Measurements from ENCODE around the gene MLYCD. TPM values are rescaled to one million over a fixed set of nuclear protein-coding genes. Genes with fewer than 3 reads are reported as not detected.
A peak's percentile ranks its signal among the peaks of the same experiment; 100 is the strongest.

Gene MLYCD
- 1 to 10 TPM; 3.0 to 3.5 TPM for total RNA-seq

DNA sequence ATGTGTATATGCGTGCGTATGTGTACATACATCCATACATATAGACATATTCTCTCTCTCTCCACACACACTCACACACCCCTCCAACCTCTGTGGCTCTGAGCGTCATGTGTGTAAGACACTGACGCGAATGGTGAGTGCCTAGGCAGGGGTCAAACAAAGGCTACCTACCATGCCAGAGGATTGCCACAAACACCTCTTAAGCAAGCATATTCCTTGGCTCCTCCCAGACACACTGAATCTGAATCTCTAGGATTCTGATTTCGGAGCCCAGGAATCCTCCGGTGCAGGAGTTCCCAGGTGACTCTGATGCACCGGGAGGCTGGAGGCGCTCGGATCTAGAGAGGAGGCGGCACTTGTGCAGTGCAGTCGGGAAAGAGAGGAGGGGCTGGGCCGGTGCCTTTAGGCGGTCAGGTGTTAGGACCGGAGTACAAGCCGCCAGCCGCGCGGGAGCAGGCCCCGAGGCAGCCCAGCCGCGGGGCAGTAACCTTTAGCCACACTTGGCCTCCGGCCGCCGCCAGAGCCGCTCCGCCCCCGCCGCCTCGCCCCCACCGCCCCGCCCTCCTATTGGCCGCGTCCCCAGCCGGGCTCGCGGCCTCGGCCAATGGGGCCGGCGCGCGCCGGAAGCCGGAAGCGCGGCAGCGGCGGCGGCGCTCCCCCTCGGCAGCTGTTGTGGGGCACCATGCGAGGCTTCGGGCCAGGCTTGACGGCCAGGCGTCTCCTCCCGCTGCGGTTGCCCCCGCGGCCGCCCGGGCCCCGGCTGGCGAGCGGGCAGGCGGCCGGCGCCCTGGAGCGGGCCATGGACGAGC, at the start of gene MLYCD:
MLYCD (plus strand) TSS at position 653 of the 809 bp plus-strand sequence; CDS start at position 683, 30 bp downstream.
- Mint-ChIP-seq H3K27ac (peak within 1 kb of the TSS; percentile 70), H3K36me3 (no peaks in the 10 kb centered on the region), H3K27me3 (no peaks in the 10 kb centered on the region), H3K4me1 (ENCODE audit: low read depth) (peaks cover 27% of the 10 kb centered on the region), H3K9me3 (no peaks in the 10 kb centered on the region), H3K4me3 (peak within 1 kb of the TSS; percentile 94)
- DNase-seq: peak; percentile 79
- intact Hi-C loops (cut with micrococcal nuclease): loop anchor here (1.0 to 5.0 kb wide), 4 partner anchors 54 to 218 kb away; partner anchors contain the start of genes HSBP1, MBTPS1 and OSGIN1
- POLR2A ChIA-PET: interaction anchor here (1.5 kb wide), 1 partner anchor 92 kb away, joined by 7 read pairs; the partner anchor contains the start of gene HSBP1
- CTCF ChIA-PET: interaction anchor here (0.9 to 1.6 kb wide), 4 partner anchors 55 to 218 kb away, joined by 3 to 7 read pairs (median 3); partner anchors contain the start of gene MBTPS1

DNA sequence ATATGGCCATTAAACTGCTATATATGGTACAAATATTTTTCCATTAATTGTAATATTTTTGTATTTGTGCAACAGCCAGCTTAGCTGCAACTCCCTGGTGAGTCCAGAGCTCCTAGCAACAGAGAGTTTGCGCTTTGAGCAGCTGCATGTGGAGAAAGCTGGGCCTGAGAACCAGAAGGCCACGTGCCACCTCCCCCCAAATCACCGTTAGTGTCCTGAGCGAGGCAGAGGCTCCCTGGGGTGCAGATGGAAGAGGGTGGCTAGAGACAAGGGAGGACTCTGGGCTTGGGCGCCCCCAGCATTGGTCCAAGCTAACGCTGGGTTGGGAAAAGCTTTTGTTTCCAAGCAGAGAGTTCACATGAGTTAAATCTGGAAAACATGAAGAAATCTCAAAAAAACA, 49.5 kb upstream of the MLYCD start:
- Mint-ChIP-seq H3K36me3 (no peaks in the 10 kb centered on the region), H3K27ac (no peak overlapping the region), H3K4me3 (no peak overlapping the region), H3K27me3 (no peaks in the 10 kb centered on the region), H3K9me3 (no peaks in the 10 kb centered on the region), H3K4me1 (ENCODE audit: low read depth) (no peaks in the 10 kb centered on the region)
- CTCF ChIA-PET: interaction anchor here (0.8 to 1.5 kb wide), 2 partner anchors 23 to 24 kb away, joined by 4 read pairs; no protein-coding TSS in a partner anchor
- POLR2A ChIA-PET: no interaction called here
- no peak for DNase-seq
- intact Hi-C loops (cut with micrococcal nuclease): no loop called here

DNA sequence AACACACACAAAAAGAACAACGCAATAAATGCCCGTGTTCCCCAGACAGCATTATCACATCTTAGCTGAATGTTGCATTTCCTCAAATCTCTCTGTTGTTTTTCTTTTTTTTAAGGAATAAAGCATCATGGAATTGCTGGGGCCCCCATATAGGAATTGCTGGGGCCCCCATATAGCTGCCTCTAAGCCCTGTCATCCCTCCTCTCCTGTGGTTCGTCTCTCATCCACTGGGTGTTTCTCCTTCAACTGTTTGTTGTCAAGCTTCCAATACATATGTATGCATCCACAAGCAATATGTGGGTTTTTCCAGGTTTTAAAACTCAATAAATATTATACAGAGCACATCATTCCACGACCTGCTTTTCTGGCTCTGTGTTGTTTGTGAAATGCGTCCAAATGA, 48.0 kb upstream of the MLYCD start:
- intact Hi-C loops (cut with micrococcal nuclease): no loop called here
- Mint-ChIP-seq H3K27me3 (no peaks in the 10 kb centered on the region), H3K36me3 (no peaks in the 10 kb centered on the region), H3K27ac (no peak overlapping the region), H3K9me3 (no peaks in the 10 kb centered on the region), H3K4me3 (no peak overlapping the region), H3K4me1 (ENCODE audit: low read depth) (no peaks in the 10 kb centered on the region)
- no peak for DNase-seq
- POLR2A ChIA-PET: no interaction called here
- CTCF ChIA-PET: no interaction called here

DNA sequence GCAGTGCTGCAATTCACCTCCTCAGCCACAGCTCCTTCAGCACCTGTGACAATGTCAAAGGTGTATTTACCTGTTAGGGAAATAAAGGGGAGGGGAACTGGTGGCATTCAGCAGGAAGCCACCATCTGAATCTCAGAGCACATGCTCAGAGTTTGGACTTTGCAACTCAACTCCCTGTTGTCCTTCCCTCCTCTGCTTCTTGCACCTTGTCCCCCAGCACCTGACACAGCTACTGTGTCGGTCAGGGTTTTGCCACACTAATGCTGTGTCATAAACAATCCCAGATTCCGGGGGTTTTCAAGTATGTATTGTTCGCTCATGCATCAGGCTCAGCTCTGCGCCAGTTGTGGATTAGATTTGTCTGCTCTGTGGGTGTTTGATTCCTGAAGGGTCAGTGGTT, 47.4 kb upstream of the MLYCD start:
- Mint-ChIP-seq H3K27ac (no peak overlapping the region), H3K9me3 (no peaks in the 10 kb centered on the region), H3K36me3 (no peaks in the 10 kb centered on the region), H3K4me3 (no peak overlapping the region), H3K4me1 (ENCODE audit: low read depth) (no peaks in the 10 kb centered on the region), H3K27me3 (no peaks in the 10 kb centered on the region)
- POLR2A ChIA-PET: no interaction called here
- DNase-seq: no peak
- CTCF ChIA-PET: no interaction called here
- intact Hi-C loops (cut with micrococcal nuclease): no loop called here

DNA sequence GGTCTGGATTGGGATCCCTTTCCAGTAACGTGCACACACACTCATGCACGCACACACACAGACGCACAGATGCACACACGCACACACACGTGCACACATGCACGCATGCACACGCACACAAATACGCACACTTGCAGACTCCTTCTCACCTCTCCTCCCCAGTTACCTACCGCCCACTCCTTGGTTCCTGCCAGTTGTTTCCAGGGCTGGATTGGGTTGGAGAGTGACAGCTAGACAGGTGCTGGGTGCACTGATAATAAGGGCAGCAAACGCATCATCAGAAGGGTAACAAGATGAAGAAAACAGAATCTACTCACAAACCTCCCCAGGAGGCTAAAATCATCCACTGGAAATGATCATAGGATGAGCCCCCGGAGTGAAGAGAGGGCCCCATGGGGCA, 46.1 kb upstream of the MLYCD start:
- intact Hi-C loops (cut with micrococcal nuclease): no loop called here
- Mint-ChIP-seq H3K27me3 (no peaks in the 10 kb centered on the region), H3K36me3 (no peaks in the 10 kb centered on the region)

DNA sequence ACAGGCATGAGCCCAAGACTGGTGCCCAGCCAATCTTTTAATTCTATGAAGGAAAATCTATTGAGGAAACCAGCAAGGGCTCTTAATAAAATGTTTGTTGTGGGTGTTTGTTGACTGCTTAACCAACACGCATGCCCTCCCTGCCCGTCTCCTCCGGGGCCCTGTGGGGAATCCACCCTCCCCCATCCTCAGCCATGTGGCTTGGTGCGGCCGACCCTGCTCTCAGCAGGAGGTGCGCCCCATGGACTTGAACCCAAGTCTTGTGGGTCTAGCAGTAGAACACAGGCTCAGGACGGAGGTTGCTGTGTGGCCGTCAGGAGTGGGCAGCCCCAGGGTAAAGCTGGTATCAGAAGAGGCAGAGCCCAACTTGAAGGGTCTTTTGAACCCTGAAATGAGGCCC, 45.1 kb upstream of the MLYCD start:
- Mint-ChIP-seq H3K4me3 (no peak overlapping the region), H3K36me3 (no peaks in the 10 kb centered on the region), H3K9me3 (no peaks in the 10 kb centered on the region), H3K27ac (no peak overlapping the region), H3K4me1 (ENCODE audit: low read depth) (no peaks in the 10 kb centered on the region), H3K27me3 (no peaks in the 10 kb centered on the region)
- DNase-seq: no peak
- POLR2A ChIA-PET: no interaction called here
- CTCF ChIA-PET: no interaction called here
- intact Hi-C loops (cut with micrococcal nuclease): no loop called here

More for the DNA sequence above, 46.1 kb upstream of the MLYCD start:
- no peak overlapping the region for H3K27ac Mint-ChIP-seq
- ChIA-PET CTCF (no interaction called here), POLR2A (no interaction called here)
- H3K9me3 Mint-ChIP-seq: no peaks in the 10 kb centered on the region
- DNase-seq: no peak
- H3K4me3 Mint-ChIP-seq: no peak overlapping the region
- no peaks in the 10 kb centered on the region for H3K4me1 Mint-ChIP-seq (ENCODE audit: low read depth)

DNA sequence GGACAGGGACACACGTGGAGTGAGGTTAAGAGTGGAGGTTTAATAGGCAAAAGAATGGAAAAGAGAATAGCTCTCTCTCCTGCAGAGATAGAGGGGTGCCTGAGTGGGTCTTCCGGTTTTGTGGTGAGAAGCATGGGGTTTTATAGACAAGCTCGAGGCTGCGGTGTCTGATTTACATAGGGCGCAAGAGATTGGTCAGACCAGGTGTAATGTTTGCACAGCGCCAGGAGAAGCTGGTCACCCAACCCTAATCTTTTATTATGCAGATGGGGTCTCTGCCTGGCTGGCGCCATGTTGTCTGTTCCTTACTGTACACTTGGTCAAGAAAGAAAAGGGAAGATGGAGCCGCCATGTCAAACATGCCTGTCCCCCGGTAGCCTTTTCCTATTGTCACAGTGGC, 44.5 kb upstream of the MLYCD start:
- CTCF ChIA-PET: no interaction called here
- H3K4me3 Mint-ChIP-seq: no peak overlapping the region
- POLR2A ChIA-PET: no interaction called here
- H3K27me3 Mint-ChIP-seq: no peaks in the 10 kb centered on the region
- H3K9me3 Mint-ChIP-seq: no peaks in the 10 kb centered on the region
- no peak overlapping the region for H3K27ac Mint-ChIP-seq
- no peaks in the 10 kb centered on the region for H3K36me3 Mint-ChIP-seq
- no peaks in the 10 kb centered on the region for H3K4me1 Mint-ChIP-seq (ENCODE audit: low read depth)
- intact Hi-C loops (cut with micrococcal nuclease): no loop called here
- DNase-seq: no peak

DNA sequence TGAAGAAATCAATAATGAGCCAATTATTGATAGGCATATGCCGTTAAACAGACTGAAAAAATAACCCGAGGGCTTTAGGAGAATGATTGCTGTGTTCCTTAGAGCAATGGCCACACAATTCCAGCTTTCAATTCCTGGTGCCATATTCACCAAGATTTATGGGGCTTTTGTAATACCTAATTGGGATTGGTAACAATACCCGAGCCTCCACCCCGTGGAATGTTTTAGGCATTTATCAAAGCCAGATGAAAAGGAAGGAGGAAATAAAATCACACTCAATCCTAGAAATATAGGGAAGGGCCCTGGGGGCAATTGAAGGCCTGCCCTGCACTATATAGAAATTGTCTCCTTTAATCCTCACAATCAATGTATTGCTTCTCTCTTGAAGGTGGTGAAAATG, 42.1 kb upstream of the MLYCD start:
- CTCF ChIA-PET: no interaction called here
- Mint-ChIP-seq H3K4me1 (ENCODE audit: low read depth) (no peaks in the 10 kb centered on the region), H3K27me3 (no peaks in the 10 kb centered on the region), H3K36me3 (no peaks in the 10 kb centered on the region), H3K27ac (no peak overlapping the region), H3K4me3 (no peak overlapping the region), H3K9me3 (no peaks in the 10 kb centered on the region)
- POLR2A ChIA-PET: no interaction called here
- DNase-seq: no peak
- intact Hi-C loops (cut with micrococcal nuclease): no loop called here

DNA sequence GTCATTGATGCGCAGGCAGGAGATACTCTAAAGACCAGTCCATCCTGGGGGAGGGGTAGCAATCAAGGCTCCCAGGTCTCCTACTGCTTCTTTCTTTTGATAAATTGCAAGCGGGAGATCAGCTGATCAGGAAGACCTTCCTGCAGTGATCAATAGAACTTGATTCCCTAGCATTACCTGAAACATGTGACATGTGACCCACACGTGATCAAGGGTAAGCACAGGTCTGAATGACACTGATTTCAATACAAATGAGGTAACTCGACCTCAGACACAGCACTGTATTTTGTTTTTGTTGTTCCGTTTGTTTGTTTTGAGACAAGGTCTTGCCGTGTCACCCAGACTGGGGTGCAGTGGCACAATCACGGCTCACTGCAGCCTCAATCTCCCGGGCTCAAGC, 39.6 kb upstream of the MLYCD start:
- Mint-ChIP-seq H3K9me3 (no peaks in the 10 kb centered on the region), H3K36me3 (no peaks in the 10 kb centered on the region), H3K27ac (no peak overlapping the region), H3K4me3 (no peak overlapping the region), H3K27me3 (no peaks in the 10 kb centered on the region), H3K4me1 (ENCODE audit: low read depth) (no peaks in the 10 kb centered on the region)
- ChIA-PET CTCF (no interaction called here), POLR2A (no interaction called here)
- no peak for DNase-seq
- intact Hi-C loops (cut with micrococcal nuclease): no loop called here

DNA sequence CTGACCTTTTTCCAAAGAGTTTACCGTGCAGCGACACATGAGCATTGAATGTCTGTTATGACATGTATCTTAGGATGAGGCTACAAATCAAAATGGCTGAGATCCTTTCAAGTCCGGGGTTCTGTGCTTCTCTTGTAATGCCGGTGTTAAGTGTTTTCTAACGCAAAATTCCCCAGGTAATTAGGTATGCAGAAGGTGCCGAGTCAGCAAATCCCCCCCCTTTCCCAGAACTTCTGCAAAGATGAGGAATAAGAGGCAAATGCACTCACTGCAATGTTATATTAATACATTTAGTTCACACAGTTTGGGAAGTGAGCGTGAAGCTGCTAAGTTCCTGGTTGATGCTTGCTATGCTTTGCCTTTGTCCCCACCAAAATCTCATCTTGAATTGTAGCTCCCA, 36.3 kb upstream of the MLYCD start:
- no peak for DNase-seq
- peaks cover 14% of the 10 kb centered on the region for H3K27me3 Mint-ChIP-seq
- no peaks in the 10 kb centered on the region for H3K9me3 Mint-ChIP-seq
- intact Hi-C loops (cut with micrococcal nuclease): no loop called here
- no peak overlapping the region for H3K27ac Mint-ChIP-seq
- no peaks in the 10 kb centered on the region for H3K4me1 Mint-ChIP-seq (ENCODE audit: low read depth)
- no peak overlapping the region for H3K4me3 Mint-ChIP-seq
- ChIA-PET CTCF (no interaction called here), POLR2A (no interaction called here)
- H3K36me3 Mint-ChIP-seq: peaks cover 5% of the 10 kb centered on the region

DNA sequence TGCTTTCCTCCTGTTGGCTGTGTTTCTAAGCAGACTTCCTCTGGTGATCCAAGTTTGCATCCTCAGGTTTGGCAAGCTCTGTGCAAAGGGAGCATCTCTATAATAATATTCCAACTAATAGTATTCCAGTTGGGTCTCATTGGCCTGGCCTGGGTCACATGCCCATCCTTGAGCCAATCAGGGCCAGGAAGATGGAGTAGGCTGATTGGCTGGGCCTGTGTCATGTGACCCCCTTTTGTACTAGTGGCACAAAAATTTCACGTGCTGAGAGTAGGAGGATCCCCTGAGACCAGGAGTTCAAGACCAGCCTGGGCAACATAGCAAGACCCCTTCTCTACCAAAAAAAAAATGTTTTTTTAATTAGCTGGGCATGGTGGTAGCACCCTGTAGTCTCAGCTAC, 35.2 kb upstream of the MLYCD start:
- intact Hi-C loops (cut with micrococcal nuclease): no loop called here

DNA sequence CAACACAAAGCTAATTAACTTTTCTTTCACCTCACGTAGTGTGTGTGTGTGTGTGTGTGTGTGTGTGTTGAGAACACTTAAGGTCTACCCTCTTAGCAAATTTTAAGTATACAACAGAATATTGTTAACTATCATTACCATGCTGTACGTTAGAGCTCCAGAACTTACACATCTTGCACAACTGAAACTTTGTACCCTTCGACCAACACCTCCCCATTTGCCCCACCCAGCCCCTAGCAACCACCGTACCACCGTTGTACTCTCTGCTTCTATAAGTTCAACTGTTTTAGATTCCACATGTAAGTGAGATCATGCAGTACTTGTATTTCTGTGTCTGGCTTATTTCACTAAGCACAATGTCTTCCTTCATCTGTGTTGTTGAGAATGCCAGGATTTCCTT, 28.1 kb upstream of the MLYCD start:
- peaks cover 5% of the 10 kb centered on the region for H3K36me3 Mint-ChIP-seq
- ChIA-PET POLR2A (no interaction called here), CTCF (no interaction called here)

More for the DNA sequence above, 35.2 kb upstream of the MLYCD start:
- Mint-ChIP-seq H3K36me3 (peaks cover 5% of the 10 kb centered on the region), H3K27me3 (peaks cover 14% of the 10 kb centered on the region), H3K4me3 (no peak overlapping the region), H3K27ac (no peak overlapping the region), H3K9me3 (no peaks in the 10 kb centered on the region), H3K4me1 (ENCODE audit: low read depth) (no peaks in the 10 kb centered on the region)
- ChIA-PET POLR2A (no interaction called here), CTCF (no interaction called here)
- no peak for DNase-seq

DNA sequence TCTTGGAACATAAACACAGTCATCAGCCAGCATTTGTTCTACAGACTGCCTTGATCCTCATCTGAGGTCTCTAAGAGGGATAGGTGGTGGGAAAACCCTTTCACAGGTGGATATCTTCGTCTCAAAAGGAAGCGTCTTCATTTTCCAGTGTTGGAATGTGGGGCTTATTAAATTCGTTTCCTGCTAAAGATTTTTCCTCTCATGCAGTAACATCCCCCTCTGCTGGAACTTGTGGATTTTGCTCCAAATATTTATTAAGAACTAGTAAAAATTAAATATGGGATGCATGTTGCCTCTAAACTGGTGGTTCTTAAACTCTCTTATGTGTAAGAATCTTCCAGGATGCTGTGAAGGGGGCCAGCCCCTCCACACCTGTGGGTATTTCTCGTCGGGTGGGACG, 20.1 kb upstream of the MLYCD start:
- ChIA-PET CTCF (no interaction called here), POLR2A (no interaction called here)
- H3K36me3 Mint-ChIP-seq: no peaks in the 10 kb centered on the region
- no peak overlapping the region for H3K27ac Mint-ChIP-seq
- H3K27me3 Mint-ChIP-seq: peaks cover 21% of the 10 kb centered on the region
- no peaks in the 10 kb centered on the region for H3K4me1 Mint-ChIP-seq (ENCODE audit: low read depth)
- DNase-seq: no peak
- intact Hi-C loops (cut with micrococcal nuclease): no loop called here
- no peak overlapping the region for H3K4me3 Mint-ChIP-seq
- no peaks in the 10 kb centered on the region for H3K9me3 Mint-ChIP-seq

More for the DNA sequence above, 28.1 kb upstream of the MLYCD start:
- intact Hi-C loops (cut with micrococcal nuclease): no loop called here
- Mint-ChIP-seq H3K4me3 (no peak overlapping the region), H3K27me3 (peaks cover 36% of the 10 kb centered on the region), H3K27ac (no peak overlapping the region), H3K4me1 (ENCODE audit: low read depth) (no peaks in the 10 kb centered on the region), H3K9me3 (no peaks in the 10 kb centered on the region)
- DNase-seq: no peak

All from activated CD4-positive, alpha-beta memory T cell treated with anti-CD3 and anti-CD28 coated beads for 36 hours (primary cell).